Neural cell (in vitro differentiated cells): ENCODE measurements around the gene CH25H. TPM values are rescaled to one million over a fixed set of nuclear protein-coding genes. Genes with fewer than 3 reads are reported as not detected.

Experiments used
- H2AFZ ChIP-seq: fragments of 200-600, 300-800 bp; sonication (generic), shearing (Covaris generic); 2 replicates; pipeline ENCODE4 v1.6.0; 2014; ENCODE audit warnings: low read depth, mild to moderate bottlenecking, antibody characterized with exemption, low read length, moderate library complexity
- H3F3A ChIP-seq: fragments of 200-600 bp; shearing (Covaris generic); 2 replicates; pipeline ENCODE4 v1.6.1; 2016; ENCODE audit warnings: mild to moderate bottlenecking, moderate library complexity, mixed read lengths, antibody characterized with exemption, low read length; ENCODE audit not compliant: insufficient read depth, poor library complexity, severe bottlenecking
- H3K27ac ChIP-seq: fragments of 200-600, 300-800 bp; sonication (generic), shearing (Covaris generic); 2 replicates; pipeline ENCODE4 v1.5.1; 2014; ENCODE audit warnings: mild to moderate bottlenecking, low read length, moderate library complexity
- H3K27me3 ChIP-seq: fragments of 300-800, 200-600 bp; sonication (generic), shearing (Covaris generic); 2 replicates; pipeline ENCODE4 v1.6.0; 2014; ENCODE audit warnings: mild to moderate bottlenecking, low read depth, low read length, moderate library complexity; ENCODE audit not compliant: insufficient read depth
- H3K36me3 ChIP-seq: fragments of 300-800, 200-600 bp; sonication (generic), shearing (Covaris generic); 2 replicates; pipeline ENCODE4 v1.5.1; 2014; ENCODE audit warnings: mild to moderate bottlenecking, antibody characterized with exemption, low read length, moderate library complexity; ENCODE audit not compliant: insufficient read depth
- H3K4me2 ChIP-seq: fragments of 300-800, 200-600 bp; sonication (generic), shearing (Covaris generic); 2 replicates; pipeline ENCODE4 v1.6.0; 2014; ENCODE audit warnings: mild to moderate bottlenecking, low read length
- H3K4me3 ChIP-seq: fragments of 300-800, 200-600 bp; sonication (generic), shearing (Covaris generic); 2 replicates; pipeline ENCODE4 v1.5.1; 2014; ENCODE audit warnings: mild to moderate bottlenecking, low read length, moderate library complexity
- H3K79me2 ChIP-seq: fragments of 200-600 bp; shearing (Covaris generic); replicated peaks from 2 replicates; pipeline ENCODE4 v1.6.0; 2014; ENCODE audit warnings: mild to moderate bottlenecking, low read length, moderate library complexity; ENCODE audit not compliant: insufficient read depth
- H3K9ac ChIP-seq: fragments of 300-800, 200-600 bp; sonication (generic), shearing (Covaris generic); 2 replicates; pipeline ENCODE4 v1.6.1; 2016; ENCODE audit warnings: mild to moderate bottlenecking, low read length, mixed read lengths
- H3K9me2 ChIP-seq: fragments of 200-600 bp; shearing (Covaris generic); 2 replicates; pipeline ENCODE4 v1.6.1; 2016; ENCODE audit warnings: mild to moderate bottlenecking, low read length, mixed read lengths; ENCODE audit not compliant: insufficient read depth
- H3K9me3 ChIP-seq: fragments of 200-600, 300-800 bp; sonication (generic), shearing (Covaris generic); 2 replicates; pipeline ENCODE4 v1.6.1; 2016; ENCODE audit warnings: mild to moderate bottlenecking, mixed run types, low read length, moderate library complexity, mixed read lengths
- H4K20me1 ChIP-seq: fragments of 200-600 bp; shearing (Covaris generic); 2 replicates; pipeline ENCODE4 v1.6.1; 2016; ENCODE audit warnings: mild to moderate bottlenecking, mixed run types; ENCODE audit not compliant: insufficient read depth
- EP300 ChIP-seq: fragments of 450-650 bp; conservative IDR thresholded peaks from 2 replicates; pipeline ENCODE4 v1.6.1; 2014; ENCODE audit warnings: antibody characterized with exemption, mild to moderate bottlenecking, moderate library complexity; ENCODE audit not compliant: poor library complexity, severe bottlenecking
- EZH2 ChIP-seq: fragments of 200-600, 300-800 bp; shearing (Covaris generic), sonication (generic); IDR thresholded peaks from 2 replicates; pipeline ENCODE4 v1.6.1; 2014; ENCODE audit warnings: antibody characterized with exemption, low read length, borderline replicate concordance, mild to moderate bottlenecking; ENCODE audit not compliant: insufficient read depth, poor library complexity, severe bottlenecking
- MXI1 ChIP-seq: fragments of 450-650 bp; conservative IDR thresholded peaks from 2 replicates; pipeline ENCODE4 v1.6.1; 2014; ENCODE audit warnings: antibody characterized with exemption, mild to moderate bottlenecking; ENCODE audit not compliant: poor library complexity, severe bottlenecking
- POLR2AphosphoS5 ChIP-seq: IDR thresholded peaks from 2 replicates; pipeline ENCODE4 v1.6.1; 2012
- RAD21 ChIP-seq: fragments of 450-650 bp; conservative IDR thresholded peaks from 2 replicates; pipeline ENCODE4 v1.6.1; 2014; ENCODE audit warnings: antibody characterized with exemption, mild to moderate bottlenecking, moderate library complexity
- SMC3 ChIP-seq: fragments of 450-650 bp; conservative IDR thresholded peaks from 2 replicates; pipeline ENCODE4 v1.6.1; 2014; ENCODE audit warnings: antibody characterized with exemption, mild to moderate bottlenecking, moderate library complexity; ENCODE audit not compliant: poor library complexity
- TAF1 ChIP-seq: IDR thresholded peaks from 2 replicates; pipeline ENCODE4 v1.6.1; 2012; ENCODE audit warnings: low read depth
- polyA plus RNA-seq: library from polyadenylated mRNA; depleted of rRNA; stranded (reverse); fragments of >200 nt; gene quantifications from 2 replicates; pipeline ENCODE4 v1.2.3, GENCODE V29; 2014
- TF ChIP-seq, protein P1 (sequence below): IDR thresholded peaks from 2 replicates; pipeline ENCODE4 v1.6.1; 2012; ENCODE audit warnings: borderline replicate concordance

CH25H gene
- polyA plus RNA-seq, 1 donor from 2014 or later, result 0.22 TPM

DNA sequence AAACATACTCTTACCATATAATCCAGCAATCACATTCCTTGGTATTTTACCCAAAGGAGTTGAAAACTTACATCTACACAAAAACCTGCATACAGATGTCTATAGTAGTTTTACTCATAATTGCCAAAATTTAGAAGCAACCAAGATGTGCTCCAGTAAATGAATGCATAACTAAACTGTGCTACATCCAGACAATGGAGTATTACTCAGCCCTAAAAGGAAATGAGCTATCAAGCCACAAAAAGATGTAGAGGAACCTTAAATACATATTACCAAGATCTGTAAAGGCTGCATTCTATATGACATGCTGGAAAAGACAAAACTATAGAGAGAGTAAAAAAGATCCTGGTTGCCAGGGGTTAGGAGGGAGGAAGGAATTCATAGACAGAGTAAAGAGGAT is 21.8 kb upstream of the CH25H start:
- no peak overlapping the region for H3K4me3 ChIP-seq
- H3K9me2 ChIP-seq, result no peaks in the 10 kb centered on the region
- H2AFZ ChIP-seq, result no peak overlapping the region
- no peaks in the 10 kb centered on the region for H3K27me3 ChIP-seq
- H3K36me3 ChIP-seq, result peaks cover 13% of the 10 kb centered on the region
- H3K9ac ChIP-seq, result no peak overlapping the region
- no peak overlapping the region for H3K27ac ChIP-seq
- H3K9me3 ChIP-seq, result no peaks in the 10 kb centered on the region
- H3K4me2 ChIP-seq, result no peak overlapping the region
- H4K20me1 ChIP-seq, result no peaks in the 10 kb centered on the region
- no peaks in the 10 kb centered on the region for H3K79me2 ChIP-seq
- no peaks in the 10 kb centered on the region for H3F3A ChIP-seq
- TF ChIP-seq RAD21, result no peak
- TF ChIP-seq EP300, result no peak
- TF ChIP-seq, protein P1, sequence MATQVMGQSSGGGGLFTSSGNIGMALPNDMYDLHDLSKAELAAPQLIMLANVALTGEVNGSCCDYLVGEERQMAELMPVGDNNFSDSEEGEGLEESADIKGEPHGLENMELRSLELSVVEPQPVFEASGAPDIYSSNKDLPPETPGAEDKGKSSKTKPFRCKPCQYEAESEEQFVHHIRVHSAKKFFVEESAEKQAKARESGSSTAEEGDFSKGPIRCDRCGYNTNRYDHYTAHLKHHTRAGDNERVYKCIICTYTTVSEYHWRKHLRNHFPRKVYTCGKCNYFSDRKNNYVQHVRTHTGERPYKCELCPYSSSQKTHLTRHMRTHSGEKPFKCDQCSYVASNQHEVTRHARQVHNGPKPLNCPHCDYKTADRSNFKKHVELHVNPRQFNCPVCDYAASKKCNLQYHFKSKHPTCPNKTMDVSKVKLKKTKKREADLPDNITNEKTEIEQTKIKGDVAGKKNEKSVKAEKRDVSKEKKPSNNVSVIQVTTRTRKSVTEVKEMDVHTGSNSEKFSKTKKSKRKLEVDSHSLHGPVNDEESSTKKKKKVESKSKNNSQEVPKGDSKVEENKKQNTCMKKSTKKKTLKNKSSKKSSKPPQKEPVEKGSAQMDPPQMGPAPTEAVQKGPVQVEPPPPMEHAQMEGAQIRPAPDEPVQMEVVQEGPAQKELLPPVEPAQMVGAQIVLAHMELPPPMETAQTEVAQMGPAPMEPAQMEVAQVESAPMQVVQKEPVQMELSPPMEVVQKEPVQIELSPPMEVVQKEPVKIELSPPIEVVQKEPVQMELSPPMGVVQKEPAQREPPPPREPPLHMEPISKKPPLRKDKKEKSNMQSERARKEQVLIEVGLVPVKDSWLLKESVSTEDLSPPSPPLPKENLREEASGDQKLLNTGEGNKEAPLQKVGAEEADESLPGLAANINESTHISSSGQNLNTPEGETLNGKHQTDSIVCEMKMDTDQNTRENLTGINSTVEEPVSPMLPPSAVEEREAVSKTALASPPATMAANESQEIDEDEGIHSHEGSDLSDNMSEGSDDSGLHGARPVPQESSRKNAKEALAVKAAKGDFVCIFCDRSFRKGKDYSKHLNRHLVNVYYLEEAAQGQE, result no peak
- no peak for TF ChIP-seq EZH2
- TF ChIP-seq MXI1, result no peak
- no peak for TF ChIP-seq POLR2AphosphoS5
- TF ChIP-seq SMC3, result no peak
- no peak for TF ChIP-seq TAF1

DNA sequence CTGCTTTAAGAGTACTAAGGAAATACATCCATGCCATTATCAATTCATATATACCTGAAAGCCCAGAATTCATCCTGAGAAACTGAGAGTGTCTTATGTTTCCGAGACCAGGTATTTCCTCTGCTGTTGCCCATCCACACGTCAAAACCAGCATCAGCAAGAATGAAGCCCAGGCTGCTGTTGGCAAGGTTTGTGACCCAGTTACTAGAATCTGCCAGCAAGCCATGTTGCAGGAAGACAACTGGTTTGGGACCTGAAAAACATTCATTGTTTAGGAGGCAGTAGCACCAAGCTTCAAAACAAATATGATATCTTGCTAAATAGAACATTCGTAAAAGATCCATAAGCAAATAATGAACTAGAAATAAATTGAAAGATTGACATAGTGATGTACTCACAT is 21.0 kb upstream of the CH25H start:
- no peaks in the 10 kb centered on the region for H4K20me1 ChIP-seq
- H3K79me2 ChIP-seq, result no peaks in the 10 kb centered on the region
- H3K4me3 ChIP-seq, result no peak overlapping the region
- no peak overlapping the region for H3K9ac ChIP-seq
- H3K27me3 ChIP-seq, result no peaks in the 10 kb centered on the region
- no peak for TF ChIP-seq POLR2AphosphoS5
- no peak for TF ChIP-seq TAF1
- no peak for TF ChIP-seq EZH2
- no peak for TF ChIP-seq MXI1
- no peak for TF ChIP-seq RAD21
- peaks cover 13% of the 10 kb centered on the region for H3K36me3 ChIP-seq
- H2AFZ ChIP-seq, result no peak overlapping the region
- H3K4me2 ChIP-seq, result no peak overlapping the region
- no peaks in the 10 kb centered on the region for H3F3A ChIP-seq
- H3K27ac ChIP-seq, result no peak overlapping the region
- no peaks in the 10 kb centered on the region for H3K9me3 ChIP-seq
- no peaks in the 10 kb centered on the region for H3K9me2 ChIP-seq

DNA sequence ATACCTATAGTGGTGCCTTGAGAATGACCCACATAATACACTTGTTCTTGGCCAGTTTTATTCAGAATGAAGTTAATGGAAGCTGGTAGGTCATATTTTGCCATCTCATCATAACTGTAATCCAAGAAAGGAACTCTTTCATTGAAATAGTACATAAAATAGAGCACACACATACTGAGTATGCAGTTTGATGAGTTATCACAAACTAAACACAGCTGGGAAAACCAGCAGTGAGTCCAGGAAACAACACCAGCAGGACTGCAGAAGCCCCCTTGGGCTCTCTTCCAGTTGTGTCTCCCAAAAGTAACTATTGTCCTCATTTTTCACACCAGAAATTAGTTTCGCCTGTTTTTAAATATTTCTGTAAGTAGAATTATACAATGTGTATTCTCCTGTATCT is 19.8 kb upstream of the CH25H start:
- H3K4me3 ChIP-seq, result no peak overlapping the region
- H3K27me3 ChIP-seq, result no peaks in the 10 kb centered on the region
- no peaks in the 10 kb centered on the region for H3F3A ChIP-seq
- H3K9me3 ChIP-seq, result no peaks in the 10 kb centered on the region
- H3K36me3 ChIP-seq, result peaks cover 13% of the 10 kb centered on the region
- no peak overlapping the region for H3K27ac ChIP-seq
- H4K20me1 ChIP-seq, result no peaks in the 10 kb centered on the region
- H3K4me2 ChIP-seq, result no peak overlapping the region
- no peak overlapping the region for H2AFZ ChIP-seq
- H3K79me2 ChIP-seq, result no peaks in the 10 kb centered on the region
- no peak for TF ChIP-seq TAF1
- H3K9ac ChIP-seq, result no peak overlapping the region
- H3K9me2 ChIP-seq, result no peaks in the 10 kb centered on the region
